GM23338 (cell line): ENCODE results near the gene CNOT10. TPM values are rescaled to one million over a fixed set of nuclear protein-coding genes. Genes with fewer than 3 reads are reported as not detected.

Source experiments
- ATAC-seq: fragments of 200-7000 bp; cut with Tn5 transposase; 3 replicates; pipeline ENCODE4 v1.9.1; 2020
- DNase-seq: peaks from one replicate; pipeline ENCODE4 v3.0.0-alpha.2; 2015; ENCODE audit warnings: low spot score
- H2AFZ ChIP-seq: fragments of 200-600 bp; sonication (generic); 2 replicates; pipeline ENCODE4 v1.8.0; 2016; ENCODE audit warnings: antibody characterized with exemption, mild to moderate bottlenecking, moderate library complexity
- H3F3A ChIP-seq: fragments of 200-600 bp; sonication (generic); replicated peaks from 2 replicates; pipeline ENCODE4 v1.8.0; 2017; ENCODE audit warnings: antibody characterized with exemption, mixed run types, low read depth
- H3K27ac ChIP-seq: fragments of 200-600 bp; sonication (generic); 2 replicates; pipeline ENCODE4 v1.6.1; 2016; ENCODE audit warnings: low read depth
- H3K27me3 ChIP-seq: fragments of 200-600 bp; sonication (generic); 2 replicates; pipeline ENCODE4 v1.8.0; 2016; ENCODE audit warnings: mild to moderate bottlenecking, mixed run types, moderate library complexity; ENCODE audit not compliant: insufficient read depth
- H3K36me3 ChIP-seq: fragments of 200-600 bp; sonication (generic); 2 replicates; pipeline ENCODE4 v1.8.0; 2016; ENCODE audit warnings: mild to moderate bottlenecking; ENCODE audit not compliant: insufficient read depth
- H3K4me1 ChIP-seq: fragments of 200-600 bp; sonication (generic); 2 replicates; pipeline ENCODE4 v1.8.0; 2016; ENCODE audit warnings: mild to moderate bottlenecking, moderate library complexity; ENCODE audit not compliant: insufficient read depth
- H3K4me2 ChIP-seq: fragments of 200-600 bp; sonication (generic); 2 replicates; pipeline ENCODE4 v1.7.1; 2017; ENCODE audit warnings: mixed run types
- H3K4me3 ChIP-seq: fragments of 200-600 bp; sonication (generic); 2 replicates; pipeline ENCODE4 v1.6.1; 2016; ENCODE audit warnings: mixed run types
- H3K79me2 ChIP-seq: fragments of 200-600 bp; sonication (generic); replicated peaks from 2 replicates; pipeline ENCODE4 v1.8.0; 2017; ENCODE audit warnings: mild to moderate bottlenecking; ENCODE audit not compliant: insufficient read depth
- H3K9me2 ChIP-seq: fragments of 200-600 bp; sonication (generic); 2 replicates; pipeline ENCODE4 v1.8.0; 2017; ENCODE audit not compliant: insufficient read depth
- H4K20me1 ChIP-seq: fragments of 200-600 bp; sonication (generic); replicated peaks from 2 replicates; pipeline ENCODE4 v1.8.0; 2017; ENCODE audit warnings: mild to moderate bottlenecking; ENCODE audit not compliant: insufficient read depth
- H3K27ac Mint-ChIP-seq: 2 replicates; pipeline ENCODE4 v1.8.0; 2020; ENCODE audit warnings: inconsistent platforms, mild to moderate bottlenecking, moderate library complexity, mixed read lengths
- H3K27me3 Mint-ChIP-seq: 3 replicates; pipeline ENCODE4 v1.8.0; 2022; ENCODE audit warnings: low read depth, mild to moderate bottlenecking, moderate library complexity, mixed read lengths, inconsistent platforms; ENCODE audit not compliant: insufficient read depth, poor library complexity
- H3K36me3 Mint-ChIP-seq: 3 replicates; pipeline ENCODE4 v1.8.0; 2021; ENCODE audit warnings: low read depth, mild to moderate bottlenecking, inconsistent platforms, moderate library complexity, mixed read lengths
- H3K4me1 Mint-ChIP-seq: 3 replicates; pipeline ENCODE4 v1.8.0; 2020; ENCODE audit warnings: mild to moderate bottlenecking, inconsistent platforms, mixed read lengths
- H3K4me3 Mint-ChIP-seq: 3 replicates; pipeline ENCODE4 v1.8.0; 2021; ENCODE audit warnings: moderate library complexity, mild to moderate bottlenecking, inconsistent platforms, mixed read lengths
- H3K9me3 Mint-ChIP-seq: 3 replicates; pipeline ENCODE4 v1.8.0; 2020; ENCODE audit warnings: moderate library complexity, mild to moderate bottlenecking, inconsistent platforms, mixed read lengths
- CREB1 ChIP-seq: fragments of 250-450 bp; sonication (Bioruptor Pico); IDR thresholded peaks from 2 replicates; pipeline ENCODE4 v1.5.0; 2020; ENCODE audit warnings: low read depth, mild to moderate bottlenecking, moderate library complexity
- EZH2 ChIP-seq: fragments of 200-600 bp; sonication (generic); IDR thresholded peaks from one replicate; pipeline ENCODE4 v1.8.0; 2017; ENCODE audit warnings: antibody characterized with exemption, mild to moderate bottlenecking, low read depth; ENCODE audit not compliant: unreplicated experiment
- EZH2phosphoT487 ChIP-seq: fragments of 200-600 bp; sonication (generic); IDR thresholded peaks from one replicate; pipeline ENCODE4 v1.8.1; 2018; ENCODE audit warnings: antibody characterized with exemption; ENCODE audit not compliant: unreplicated experiment
- JUNB ChIP-seq: IDR thresholded peaks from one replicate; pipeline ENCODE4 v1.6.1; 2016; ENCODE audit warnings: antibody characterized with exemption; ENCODE audit not compliant: unreplicated experiment
- NANOG ChIP-seq: IDR thresholded peaks from 2 replicates; pipeline ENCODE4 v1.6.1; 2016; ENCODE audit warnings: antibody characterized with exemption, borderline replicate concordance
- POLR2AphosphoS5 ChIP-seq: IDR thresholded peaks from 2 replicates; pipeline ENCODE4 v1.6.1; 2016; ENCODE audit warnings: antibody characterized with exemption, low read depth
- STAT1 ChIP-seq: IDR thresholded peaks from one replicate; pipeline ENCODE4 v1.6.1; 2016; ENCODE audit warnings: antibody characterized with exemption; ENCODE audit not compliant: unreplicated experiment
- ZNF114 ChIP-seq: fragments of 250-450 bp; sonication (Bioruptor Pico); IDR thresholded peaks from 2 replicates; pipeline ENCODE4 v1.5.0; 2020; ENCODE audit warnings: mild to moderate bottlenecking, moderate library complexity
- ZNF331 ChIP-seq: fragments of 250-450 bp; sonication (Bioruptor Pico); IDR thresholded peaks from 2 replicates; pipeline ENCODE4 v1.5.0; 2020; ENCODE audit warnings: low read depth, mild to moderate bottlenecking, moderate library complexity
- polyA plus RNA-seq: library from polyadenylated mRNA; unstranded; fragments of >200 nt; fragmentation: Nextera tagmentation; extraction: Ambion mirVana; gene quantifications from 2 replicates; pipeline ENCODE4 v1.2.1, GENCODE V29; 2016
- total RNA-seq: library from RNA; depleted of rRNA; stranded (reverse); fragments of >200 nt; shearing (Covaris generic); gene quantifications from 2 replicates; pipeline ENCODE4 v1.2.3, GENCODE V29; 2014
- TF ChIP-seq, protein P1 (sequence below), 2 experiments: fragments of 200-600 bp in 1 of 2; sonication (generic) in 1 of 2; conservative IDR thresholded peaks; 2 replicates each; pipeline versions ENCODE4 v1.5.1 to v1.6.1; 2016 to 2017; ENCODE audit warnings: antibody characterized with exemption in 2 of 2, low read depth in 2 of 2, mild to moderate bottlenecking in 2 of 2, moderate library complexity in 1 of 2
- TF ChIP-seq, protein P2 (sequence below): IDR thresholded peaks from 2 replicates; pipeline ENCODE4 v1.6.1; 2016; ENCODE audit warnings: antibody characterized with exemption
- TF ChIP-seq, protein P3 (sequence below): fragments of 250-450 bp; sonication (Bioruptor Pico); IDR thresholded peaks from 2 replicates; pipeline ENCODE4 v1.5.0; 2020; ENCODE audit warnings: mild to moderate bottlenecking, moderate library complexity
- TF ChIP-seq, protein P4 (sequence below): IDR thresholded peaks from one replicate; pipeline ENCODE4 v1.6.1; 2018; ENCODE audit warnings: antibody characterized with exemption; ENCODE audit not compliant: unreplicated experiment

Gene CNOT10
- total and polyA plus RNA-seq, 2 experiments from 2014 or later: 27.2 to 46.9 TPM

DNA sequence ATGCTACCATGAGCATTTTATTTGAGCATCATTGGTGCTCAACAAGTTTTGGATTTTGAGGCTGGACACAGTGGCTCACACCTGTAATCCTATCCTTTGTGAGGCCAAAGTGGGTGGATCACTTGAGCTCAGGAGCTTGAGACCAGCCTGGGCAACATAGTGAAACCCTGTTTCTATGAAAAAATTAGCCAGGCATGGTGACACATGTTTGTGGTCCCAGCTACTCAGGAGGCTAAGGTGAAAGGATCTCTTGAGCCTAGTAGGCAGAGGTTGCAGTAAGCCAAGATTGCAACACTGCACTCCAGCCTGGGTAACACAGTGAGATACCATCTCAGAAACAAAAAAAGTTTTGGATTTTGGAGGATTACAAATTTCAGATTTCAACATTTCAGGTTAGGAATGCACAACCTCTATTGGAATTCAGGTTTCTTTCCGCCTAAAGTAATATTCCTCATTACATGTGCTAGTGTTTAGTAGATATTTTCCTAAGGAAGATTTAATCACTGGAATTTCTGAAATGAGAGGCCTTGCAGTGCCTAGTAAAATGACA is 27.6 kb downstream of the CNOT10 start:
- Histone ChIP-seq H3K27ac (no peak overlapping the region), H3K27me3 (no peaks in the 10 kb centered on the region), H3K4me1 (no peaks in the 10 kb centered on the region), H3F3A (no peaks in the 10 kb centered on the region), H3K36me3 (peaks cover 32% of the 10 kb centered on the region; the same call in 1 of the 2 replicates), H3K4me2 (no peak overlapping the region), H3K79me2 (no peaks in the 10 kb centered on the region), H4K20me1 (no peaks in the 10 kb centered on the region), H3K9me2 (no peaks in the 10 kb centered on the region), H2AFZ (no peak overlapping the region), H3K4me3 (no peak overlapping the region)
- Mint-ChIP-seq H3K9me3 (no peaks in the 10 kb centered on the region), H3K4me3 (no peak overlapping the region), H3K36me3 (peaks cover 47% of the 10 kb centered on the region), H3K4me1 (no peaks in the 10 kb centered on the region), H3K27ac (no peak overlapping the region), H3K27me3 (no peaks in the 10 kb centered on the region)
- no peak for ATAC-seq
- no peak for DNase-seq
- TF ChIP-seq POLR2AphosphoS5 (no peak), ZNF114 (no peak), CREB1 (no peak), EZH2 (no peak), ZNF331 (CRISPR knock-in tag) (no peak), NANOG (no peak), STAT1 (no peak), EZH2phosphoT487 (no peak), JUNB (no peak)
- TF ChIP-seq, protein P1, sequence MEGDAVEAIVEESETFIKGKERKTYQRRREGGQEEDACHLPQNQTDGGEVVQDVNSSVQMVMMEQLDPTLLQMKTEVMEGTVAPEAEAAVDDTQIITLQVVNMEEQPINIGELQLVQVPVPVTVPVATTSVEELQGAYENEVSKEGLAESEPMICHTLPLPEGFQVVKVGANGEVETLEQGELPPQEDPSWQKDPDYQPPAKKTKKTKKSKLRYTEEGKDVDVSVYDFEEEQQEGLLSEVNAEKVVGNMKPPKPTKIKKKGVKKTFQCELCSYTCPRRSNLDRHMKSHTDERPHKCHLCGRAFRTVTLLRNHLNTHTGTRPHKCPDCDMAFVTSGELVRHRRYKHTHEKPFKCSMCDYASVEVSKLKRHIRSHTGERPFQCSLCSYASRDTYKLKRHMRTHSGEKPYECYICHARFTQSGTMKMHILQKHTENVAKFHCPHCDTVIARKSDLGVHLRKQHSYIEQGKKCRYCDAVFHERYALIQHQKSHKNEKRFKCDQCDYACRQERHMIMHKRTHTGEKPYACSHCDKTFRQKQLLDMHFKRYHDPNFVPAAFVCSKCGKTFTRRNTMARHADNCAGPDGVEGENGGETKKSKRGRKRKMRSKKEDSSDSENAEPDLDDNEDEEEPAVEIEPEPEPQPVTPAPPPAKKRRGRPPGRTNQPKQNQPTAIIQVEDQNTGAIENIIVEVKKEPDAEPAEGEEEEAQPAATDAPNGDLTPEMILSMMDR (conservative IDR thresholded peaks at IDR 0.05; ENCODE audit: low read depth in 2 of 2): no peak
- TF ChIP-seq, protein P2, sequence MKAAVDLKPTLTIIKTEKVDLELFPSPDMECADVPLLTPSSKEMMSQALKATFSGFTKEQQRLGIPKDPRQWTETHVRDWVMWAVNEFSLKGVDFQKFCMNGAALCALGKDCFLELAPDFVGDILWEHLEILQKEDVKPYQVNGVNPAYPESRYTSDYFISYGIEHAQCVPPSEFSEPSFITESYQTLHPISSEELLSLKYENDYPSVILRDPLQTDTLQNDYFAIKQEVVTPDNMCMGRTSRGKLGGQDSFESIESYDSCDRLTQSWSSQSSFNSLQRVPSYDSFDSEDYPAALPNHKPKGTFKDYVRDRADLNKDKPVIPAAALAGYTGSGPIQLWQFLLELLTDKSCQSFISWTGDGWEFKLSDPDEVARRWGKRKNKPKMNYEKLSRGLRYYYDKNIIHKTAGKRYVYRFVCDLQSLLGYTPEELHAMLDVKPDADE: no peak
- TF ChIP-seq, protein P3, sequence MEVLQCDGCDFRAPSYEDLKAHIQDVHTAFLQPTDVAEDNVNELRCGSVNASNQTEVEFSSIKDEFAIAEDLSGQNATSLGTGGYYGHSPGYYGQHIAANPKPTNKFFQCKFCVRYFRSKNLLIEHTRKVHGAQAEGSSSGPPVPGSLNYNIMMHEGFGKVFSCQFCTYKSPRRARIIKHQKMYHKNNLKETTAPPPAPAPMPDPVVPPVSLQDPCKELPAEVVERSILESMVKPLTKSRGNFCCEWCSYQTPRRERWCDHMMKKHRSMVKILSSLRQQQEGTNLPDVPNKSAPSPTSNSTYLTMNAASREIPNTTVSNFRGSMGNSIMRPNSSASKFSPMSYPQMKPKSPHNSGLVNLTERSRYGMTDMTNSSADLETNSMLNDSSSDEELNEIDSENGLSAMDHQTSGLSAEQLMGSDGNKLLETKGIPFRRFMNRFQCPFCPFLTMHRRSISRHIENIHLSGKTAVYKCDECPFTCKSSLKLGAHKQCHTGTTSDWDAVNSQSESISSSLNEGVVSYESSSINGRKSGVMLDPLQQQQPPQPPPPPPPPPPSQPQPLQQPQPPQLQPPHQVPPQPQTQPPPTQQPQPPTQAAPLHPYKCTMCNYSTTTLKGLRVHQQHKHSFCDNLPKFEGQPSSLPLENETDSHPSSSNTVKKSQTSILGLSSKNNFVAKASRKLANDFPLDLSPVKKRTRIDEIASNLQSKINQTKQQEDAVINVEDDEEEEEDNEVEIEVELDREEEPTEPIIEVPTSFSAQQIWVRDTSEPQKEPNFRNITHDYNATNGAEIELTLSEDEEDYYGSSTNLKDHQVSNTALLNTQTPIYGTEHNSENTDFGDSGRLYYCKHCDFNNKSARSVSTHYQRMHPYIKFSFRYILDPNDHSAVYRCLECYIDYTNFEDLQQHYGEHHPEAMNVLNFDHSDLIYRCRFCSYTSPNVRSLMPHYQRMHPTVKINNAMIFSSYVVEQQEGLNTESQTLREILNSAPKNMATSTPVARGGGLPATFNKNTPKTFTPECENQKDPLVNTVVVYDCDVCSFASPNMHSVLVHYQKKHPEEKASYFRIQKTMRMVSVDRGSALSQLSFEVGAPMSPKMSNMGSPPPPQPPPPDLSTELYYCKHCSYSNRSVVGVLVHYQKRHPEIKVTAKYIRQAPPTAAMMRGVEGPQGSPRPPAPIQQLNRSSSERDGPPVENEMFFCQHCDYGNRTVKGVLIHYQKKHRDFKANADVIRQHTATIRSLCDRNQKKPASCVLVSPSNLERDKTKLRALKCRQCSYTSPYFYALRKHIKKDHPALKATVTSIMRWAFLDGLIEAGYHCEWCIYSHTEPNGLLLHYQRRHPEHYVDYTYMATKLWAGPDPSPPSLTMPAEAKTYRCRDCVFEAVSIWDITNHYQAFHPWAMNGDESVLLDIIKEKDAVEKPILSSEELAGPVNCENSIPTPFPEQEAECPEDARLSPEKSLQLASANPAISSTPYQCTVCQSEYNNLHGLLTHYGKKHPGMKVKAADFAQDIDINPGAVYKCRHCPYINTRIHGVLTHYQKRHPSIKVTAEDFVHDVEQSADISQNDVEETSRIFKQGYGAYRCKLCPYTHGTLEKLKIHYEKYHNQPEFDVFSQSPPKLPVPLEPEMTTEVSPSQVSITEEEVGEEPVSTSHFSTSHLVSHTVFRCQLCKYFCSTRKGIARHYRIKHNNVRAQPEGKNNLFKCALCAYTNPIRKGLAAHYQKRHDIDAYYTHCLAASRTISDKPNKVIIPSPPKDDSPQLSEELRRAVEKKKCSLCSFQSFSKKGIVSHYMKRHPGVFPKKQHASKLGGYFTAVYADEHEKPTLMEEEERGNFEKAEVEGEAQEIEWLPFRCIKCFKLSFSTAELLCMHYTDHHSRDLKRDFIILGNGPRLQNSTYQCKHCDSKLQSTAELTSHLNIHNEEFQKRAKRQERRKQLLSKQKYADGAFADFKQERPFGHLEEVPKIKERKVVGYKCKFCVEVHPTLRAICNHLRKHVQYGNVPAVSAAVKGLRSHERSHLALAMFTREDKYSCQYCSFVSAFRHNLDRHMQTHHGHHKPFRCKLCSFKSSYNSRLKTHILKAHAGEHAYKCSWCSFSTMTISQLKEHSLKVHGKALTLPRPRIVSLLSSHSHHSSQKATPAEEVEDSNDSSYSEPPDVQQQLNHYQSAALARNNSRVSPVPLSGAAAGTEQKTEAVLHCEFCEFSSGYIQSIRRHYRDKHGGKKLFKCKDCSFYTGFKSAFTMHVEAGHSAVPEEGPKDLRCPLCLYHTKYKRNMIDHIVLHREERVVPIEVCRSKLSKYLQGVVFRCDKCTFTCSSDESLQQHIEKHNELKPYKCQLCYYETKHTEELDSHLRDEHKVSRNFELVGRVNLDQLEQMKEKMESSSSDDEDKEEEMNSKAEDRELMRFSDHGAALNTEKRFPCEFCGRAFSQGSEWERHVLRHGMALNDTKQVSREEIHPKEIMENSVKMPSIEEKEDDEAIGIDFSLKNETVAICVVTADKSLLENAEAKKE (CRISPR knock-in tag): no peak
- TF ChIP-seq, protein P4, sequence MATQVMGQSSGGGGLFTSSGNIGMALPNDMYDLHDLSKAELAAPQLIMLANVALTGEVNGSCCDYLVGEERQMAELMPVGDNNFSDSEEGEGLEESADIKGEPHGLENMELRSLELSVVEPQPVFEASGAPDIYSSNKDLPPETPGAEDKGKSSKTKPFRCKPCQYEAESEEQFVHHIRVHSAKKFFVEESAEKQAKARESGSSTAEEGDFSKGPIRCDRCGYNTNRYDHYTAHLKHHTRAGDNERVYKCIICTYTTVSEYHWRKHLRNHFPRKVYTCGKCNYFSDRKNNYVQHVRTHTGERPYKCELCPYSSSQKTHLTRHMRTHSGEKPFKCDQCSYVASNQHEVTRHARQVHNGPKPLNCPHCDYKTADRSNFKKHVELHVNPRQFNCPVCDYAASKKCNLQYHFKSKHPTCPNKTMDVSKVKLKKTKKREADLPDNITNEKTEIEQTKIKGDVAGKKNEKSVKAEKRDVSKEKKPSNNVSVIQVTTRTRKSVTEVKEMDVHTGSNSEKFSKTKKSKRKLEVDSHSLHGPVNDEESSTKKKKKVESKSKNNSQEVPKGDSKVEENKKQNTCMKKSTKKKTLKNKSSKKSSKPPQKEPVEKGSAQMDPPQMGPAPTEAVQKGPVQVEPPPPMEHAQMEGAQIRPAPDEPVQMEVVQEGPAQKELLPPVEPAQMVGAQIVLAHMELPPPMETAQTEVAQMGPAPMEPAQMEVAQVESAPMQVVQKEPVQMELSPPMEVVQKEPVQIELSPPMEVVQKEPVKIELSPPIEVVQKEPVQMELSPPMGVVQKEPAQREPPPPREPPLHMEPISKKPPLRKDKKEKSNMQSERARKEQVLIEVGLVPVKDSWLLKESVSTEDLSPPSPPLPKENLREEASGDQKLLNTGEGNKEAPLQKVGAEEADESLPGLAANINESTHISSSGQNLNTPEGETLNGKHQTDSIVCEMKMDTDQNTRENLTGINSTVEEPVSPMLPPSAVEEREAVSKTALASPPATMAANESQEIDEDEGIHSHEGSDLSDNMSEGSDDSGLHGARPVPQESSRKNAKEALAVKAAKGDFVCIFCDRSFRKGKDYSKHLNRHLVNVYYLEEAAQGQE: no peak
